Heart left ventricle (tissue), 16 donors: ENCODE measurements around the gene CNTN5. TPM values are rescaled to one million over a fixed set of nuclear protein-coding genes. Genes with fewer than 3 reads are reported as not detected.

Experiments used
- ATAC-seq, 4 donors: fragments of 200-7000 bp; cut with Tn5 transposase; one replicate each; pipeline ENCODE4 v1.9.1; 2020 to 2022; ENCODE audit warnings: moderate library complexity in 4 of 4, mild to moderate bottlenecking in 3 of 4, moderate number of reproducible peaks in 1 of 4
- DNase-seq, 5 donors: peaks; one replicate each; pipeline ENCODE4 v3.0.0-alpha.2; 2020
- H3K27ac ChIP-seq, 12 donors: fragments of 200-600 bp; sonication (generic) in 4 of 12; one replicate each; pipeline versions ENCODE4 v1.5.0 to v1.8.0; 2016 to 2022; ENCODE audit warnings: mild to moderate bottlenecking in 2 of 12
- H3K27me3 ChIP-seq, 9 donors: fragments of 200-600 bp; sonication (generic) in 2 of 9; one replicate each; pipeline versions ENCODE4 v1.5.1 to v1.8.0; 2016 to 2022; ENCODE audit warnings: mild to moderate bottlenecking in 3 of 9
- H3K36me3 ChIP-seq, 9 donors: fragments of 200-600 bp; sonication (generic) in 2 of 9; one replicate each; pipeline versions ENCODE4 v1.5.0 to v1.8.0; 2018 to 2022; ENCODE audit warnings: mild to moderate bottlenecking in 2 of 9
- H3K4me1 ChIP-seq, 12 donors: fragments of 200-600 bp; sonication (generic) in 4 of 12; one replicate each; pipeline versions ENCODE4 v1.5.0 to v1.8.0; 2016 to 2022; ENCODE audit warnings: mild to moderate bottlenecking in 3 of 12
- H3K4me3 ChIP-seq, 12 donors: fragments of 200-600 bp; sonication (generic) in 4 of 12; one replicate each; pipeline versions ENCODE4 v1.5.0 to v1.8.0; 2017 to 2022; ENCODE audit warnings: mild to moderate bottlenecking in 9 of 12, moderate library complexity in 4 of 12
- H3K9me3 ChIP-seq, 12 donors: fragments of 200-600 bp; sonication (generic) in 4 of 12; one replicate each; pipeline versions ENCODE4 v1.5.0 to v1.8.0; 2016 to 2022; ENCODE audit warnings: mild to moderate bottlenecking in 1 of 12
- CTCF ChIP-seq, 12 donors: fragments of 200-600 bp; sonication (generic) in 4 of 12; IDR thresholded peaks; one replicate each; pipeline versions ENCODE4 v1.5.0 to v1.8.0; 2018 to 2022; ENCODE audit warnings: antibody characterized with exemption in 12 of 12, mild to moderate bottlenecking in 5 of 12
- POLR2A ChIP-seq, 2 donors: fragments of 450-650 bp; IDR thresholded peaks; one replicate each; pipeline ENCODE4 v1.6.1; 2017; ENCODE audit warnings: antibody characterized with exemption in 2 of 2, mild to moderate bottlenecking in 2 of 2, moderate library complexity in 2 of 2
- WGBS, 4 donors: extraction: QIAGEN DNeasy Blood & Tissue Kit in 2 of 4; methylation state at CpG; one replicate each; pipeline versions ENCODE4 v1.1.5 to v1.1.7; 2013 to 2018; 5-methylcytosine and 5-hydroxymethylcytosine counted together
- intact Hi-C, 10 donors: fragments of 100-400 bp; cut with DNase I; formaldehyde crosslinking; loops; one replicate each; pipeline versions ENCODE4 v1.11.1 to v1.14.2; 2022
- polyA plus RNA-seq, 2 donors: library from polyadenylated mRNA; stranded (reverse); fragments of 200-250 nt; gene quantifications; one replicate each; pipeline ENCODE4 v1.2.3, GENCODE V29; 2013
- total RNA-seq, 9 donors: library from RNA; depleted of rRNA in 2 of 9; stranded (reverse); fragments of >200 nt in 2 of 9; fragmentation: NEBNext Ultra II Directional in 3 of 9; extraction: Animal tissue kit (Norgen Biotek cat#: 25700) in 3 of 9; gene quantifications; one replicate each; pipeline versions ENCODE4 v1.1.0 to v1.2.4, GENCODE V29; 2016 to 2023
- donor health status: ischemic (EF 13 %, LVEDD 7.1; RV severe dilation, severe dysfunction).
- donor health status: healthy with polysubstance abuse.
- donor health status: DM: no; HTN: yes; CAD: no.
- donor health status: DM: no; HTN: no; CAD: no.
- donor health status: ischemic (EF 25% LVEDD 6.9; RV normal size, moderate dysfunction).
- donor health status: ischemic (EF 25% LVEDD 5.7; RV mildly dilated, moderate dysfunction).
- donor health status: healthy.
- donor health status: DM: yes; HTN: yes; CAD: no.
- donor health status: ischemic (EF 35%, LVEDD 5.7; RV mildly dilated, moderate dysfunction).
- donor health status: nonischemic (EF 11% LVEDD 7.7; RV severe dilation, severe dysfunction).
- donor health status: DM: yes; HTN: yes; CAD: no.
- donor health status: PGD.
- donor health status: ischemic (EF 29% LVEDD 5.4; RV normal size, mild dysfunction).
- donor health status: nonischemic (EF 23%, LVEDD 6.1; RV moderate dilation, normal function).

The CNTN5 gene
- total and polyA plus RNA-seq, 11 donors = 0.11 to 0.16 TPM; not detected in 9

GRCh38 chr11:99316776-99317520 lies 296.2 kb downstream of the CNTN5 start:
- Histone ChIP-seq H3K27me3 (no peaks in the 10 kb centered on the region), H3K36me3 (no peaks in the 10 kb centered on the region), H3K9me3 (no peaks in the 10 kb centered on the region), H3K4me3 (peak overlapping the region in 7 of 12 donors; percentile 1 to 29 (median 16)), H3K27ac (no peak overlapping the region), H3K4me1 (peaks cover 0 to 6% (median 0%) of the 10 kb centered on the region in 12 donors)
- ATAC-seq = peak in 3 of 4 donors; percentile 56 to 85 (median 69)
- WGBS, 4 donors = 17 to 28% (median 21%) methylated on average over 13 of the region's 13 CpGs
- TF ChIP-seq CTCF (IDR thresholded peaks at IDR 0.05) (no peak), POLR2A (IDR thresholded peaks at IDR 0.05) (no peak)
- intact Hi-C loops = no loop called here
- peak in 4 of 5 donors; percentile 18 to 61 (median 39) for DNase-seq

DNA sequence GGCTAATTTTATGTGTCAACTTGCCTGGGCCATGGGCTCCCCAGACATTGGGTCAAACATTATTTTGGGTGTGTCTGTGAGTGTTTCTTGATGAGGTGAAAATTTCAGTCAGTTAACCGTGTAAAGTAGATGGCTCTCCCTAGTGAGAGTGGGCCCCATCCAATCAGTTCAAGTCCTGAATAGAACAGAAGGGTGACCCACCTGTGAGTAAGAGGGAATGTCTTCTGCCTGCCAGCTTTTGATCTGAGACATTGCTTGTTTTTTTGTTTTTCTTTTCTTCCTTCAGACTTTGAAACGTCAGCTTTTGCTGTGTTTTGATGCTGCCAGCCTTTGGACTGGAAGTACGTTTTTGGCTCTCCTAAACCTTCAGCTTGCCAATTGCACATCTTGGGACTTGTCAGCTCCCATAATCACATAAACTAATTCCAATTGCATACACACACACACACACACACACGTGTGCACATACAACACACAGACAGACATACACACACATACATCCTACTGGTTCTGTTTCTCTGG lies 300.1 kb downstream of the CNTN5 start:
- Histone ChIP-seq H3K4me1 (peaks cover 0 to 6% (median 0%) of the 10 kb centered on the region in 12 donors), H3K4me3 (no peak overlapping the region), H3K9me3 (no peaks in the 10 kb centered on the region), H3K36me3 (no peaks in the 10 kb centered on the region), H3K27me3 (no peaks in the 10 kb centered on the region), H3K27ac (no peak overlapping the region)
- 50 to 75% (median 65%) methylated on average over 4 of the region's 4 CpGs for WGBS, 4 donors
- no peak for DNase-seq
- ATAC-seq = no peak
- TF ChIP-seq CTCF (IDR thresholded peaks at IDR 0.05) (no peak), POLR2A (IDR thresholded peaks at IDR 0.05) (no peak)
- intact Hi-C loops = no loop called here

GRCh38 chr11:99325847-99326246 lies 305.1 kb downstream of the CNTN5 start:
- Histone ChIP-seq H3K9me3 (no peaks in the 10 kb centered on the region), H3K4me1 (no peaks in the 10 kb centered on the region), H3K36me3 (no peaks in the 10 kb centered on the region), H3K4me3 (no peak overlapping the region), H3K27ac (no peak overlapping the region), H3K27me3 (no peaks in the 10 kb centered on the region)
- intact Hi-C loops = no loop called here
- WGBS, 4 donors = 66 to 79% (median 71%) methylated on average over 8 of the region's 8 CpGs
- TF ChIP-seq CTCF (IDR thresholded peaks at IDR 0.05) (no peak), POLR2A (IDR thresholded peaks at IDR 0.05) (no peak)
- DNase-seq (no peak), ATAC-seq (no peak)

- no peak for ATAC-seq
- no peak for TF ChIP-seq CTCF (IDR thresholded peaks at IDR 0.05)
- no peak for TF ChIP-seq POLR2A (IDR thresholded peaks at IDR 0.05)
- 93 to 97% (median 95%) methylated on average over 1 of the region's 1 CpG for WGBS, 4 donors
Measured at GRCh38 chr11:99327066-99327465, 306.3 kb downstream of the CNTN5 start.

More at GRCh38 chr11:99327066-99327465, 306.3 kb downstream of the CNTN5 start:
- no peaks in the 10 kb centered on the region for H3K27me3 ChIP-seq
- no peaks in the 10 kb centered on the region for H3K9me3 ChIP-seq
- intact Hi-C loops = no loop called here
- H3K36me3 ChIP-seq = no peaks in the 10 kb centered on the region
- no peak for DNase-seq
- no peak overlapping the region for H3K4me3 ChIP-seq
- no peak overlapping the region for H3K27ac ChIP-seq
- H3K4me1 ChIP-seq = no peaks in the 10 kb centered on the region
